Ramos (cell line): ENCODE data around the gene ERC2.

Experiments
- in situ Hi-C: fragments of 300-500 bp; cut with MboI; formaldehyde crosslinking; loops from one replicate; pipeline ENCODE4 v1.14.3; 2022; ENCODE audit warnings: low sequenced_read_pairs; ENCODE audit not compliant: unreplicated experiment

Gene ERC2

DNA sequence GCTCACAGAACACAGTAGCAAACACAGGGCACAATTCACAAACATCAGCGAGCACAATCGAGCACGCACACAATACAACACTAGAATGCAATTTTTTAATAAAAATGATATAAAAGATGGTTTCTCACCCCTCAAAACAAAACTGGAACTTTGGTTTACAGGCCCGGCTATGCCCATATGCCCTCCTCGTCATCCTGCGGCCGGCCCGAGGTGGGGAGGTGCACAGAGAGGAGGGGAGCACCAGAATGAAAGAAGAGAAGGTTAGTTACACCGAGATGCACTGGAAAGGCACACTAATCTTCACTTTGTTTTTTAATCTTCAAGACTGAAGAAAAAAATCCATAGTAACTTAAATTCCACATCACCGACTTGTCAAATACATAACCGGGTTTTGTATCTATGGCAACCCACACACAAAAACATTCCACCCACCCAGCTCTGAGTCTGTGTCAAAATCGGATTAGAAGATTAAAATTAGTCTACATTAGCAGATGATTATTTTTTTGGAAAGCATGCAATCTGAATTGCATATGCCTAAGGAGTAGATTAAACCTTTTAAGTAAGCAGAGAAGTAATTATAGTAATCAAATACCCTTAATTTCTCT is 784.5 kb downstream of the ERC2 start:
- in situ Hi-C loops: no loop called here

DNA sequence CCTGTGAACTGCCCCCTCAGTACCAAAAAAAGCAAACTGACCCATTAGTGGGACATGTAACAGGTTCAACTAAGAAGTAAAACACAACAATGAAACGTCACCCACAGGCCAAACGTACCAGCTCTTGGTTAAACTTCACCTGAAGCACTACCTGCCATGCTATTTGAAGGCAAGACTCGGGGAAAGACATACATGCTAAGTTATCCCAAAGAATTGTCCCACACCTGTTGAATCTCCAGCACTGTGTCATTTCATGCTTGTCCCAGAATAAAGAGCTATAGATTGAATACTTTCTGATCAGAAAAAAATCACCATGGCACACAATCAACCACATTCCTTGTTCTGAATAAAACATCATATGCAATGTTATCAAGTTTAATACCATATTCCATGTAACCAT is 785.8 kb downstream of the ERC2 start:
- in situ Hi-C loops: no loop called here

DNA sequence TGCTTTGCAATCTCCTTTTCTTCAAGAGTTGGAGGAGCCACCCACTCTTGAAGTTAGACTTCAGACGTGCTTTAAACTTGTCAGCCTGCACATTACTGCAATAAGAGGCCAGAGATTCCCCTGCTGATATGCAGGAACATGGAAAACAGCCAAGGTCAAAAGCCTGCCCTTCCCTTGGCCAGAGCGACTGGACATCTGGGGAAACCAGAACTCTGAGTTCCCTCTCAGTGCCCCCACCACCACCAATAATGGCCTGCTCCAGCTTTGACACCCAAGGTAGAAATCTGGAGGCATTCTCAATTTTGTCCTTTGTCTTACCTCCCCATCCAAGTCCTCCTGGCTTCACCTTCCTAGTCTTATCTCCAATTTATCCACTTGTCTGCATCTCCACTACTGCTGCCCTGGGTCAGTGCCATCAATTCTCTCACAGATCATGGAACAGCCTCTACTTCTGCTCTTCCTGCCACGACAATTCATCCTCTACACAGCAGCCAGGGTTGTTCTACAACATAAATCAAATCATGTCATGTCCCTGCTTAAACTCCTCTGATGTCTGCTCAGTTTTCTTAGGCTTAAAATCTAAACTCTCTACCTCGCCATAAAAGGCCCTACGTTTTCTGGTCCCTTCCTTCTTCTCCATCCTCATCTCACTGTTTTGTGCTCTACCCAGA is 789.6 kb downstream of the ERC2 start:
- in situ Hi-C loops: no loop called here

DNA sequence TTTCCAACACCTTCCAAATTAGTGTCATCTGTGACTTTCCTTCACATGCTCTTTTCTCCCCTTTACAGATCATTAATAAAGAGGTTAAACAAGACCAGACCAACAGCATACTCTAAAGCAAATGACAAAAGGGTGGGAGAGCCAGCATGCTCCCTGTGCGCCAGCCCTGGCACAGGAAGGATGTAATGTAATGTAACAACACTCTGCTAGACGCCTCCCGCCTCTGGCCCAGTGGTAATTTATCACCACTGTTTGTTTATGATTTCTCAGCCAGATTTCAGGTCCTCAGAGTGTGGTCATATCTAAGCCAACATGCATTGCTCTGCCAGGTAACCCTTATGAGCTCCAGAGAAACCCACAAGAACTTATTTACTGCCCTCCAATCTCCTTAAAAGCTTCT is 791.6 kb downstream of the ERC2 start:
- in situ Hi-C loops: no loop called here

DNA sequence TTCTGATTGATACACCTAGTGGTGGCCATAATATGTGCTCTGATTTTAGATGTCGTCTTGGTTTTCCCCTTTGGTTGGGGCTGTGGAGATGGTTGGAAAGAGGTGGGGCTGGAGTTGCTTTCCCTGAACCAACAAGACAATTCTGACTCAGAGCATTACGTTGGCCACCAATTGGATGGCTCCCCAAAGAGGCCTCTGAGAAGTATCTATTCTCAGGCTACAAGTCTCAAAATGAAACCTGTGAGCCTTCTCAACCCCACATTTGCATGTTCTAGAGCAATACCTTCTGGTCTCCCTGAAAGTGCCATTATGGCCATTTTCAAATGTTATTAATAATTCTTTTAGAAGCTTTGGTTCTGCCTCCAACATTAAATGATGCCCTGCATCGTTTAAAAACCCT is 792.8 kb downstream of the ERC2 start:
- in situ Hi-C loops: no loop called here

DNA sequence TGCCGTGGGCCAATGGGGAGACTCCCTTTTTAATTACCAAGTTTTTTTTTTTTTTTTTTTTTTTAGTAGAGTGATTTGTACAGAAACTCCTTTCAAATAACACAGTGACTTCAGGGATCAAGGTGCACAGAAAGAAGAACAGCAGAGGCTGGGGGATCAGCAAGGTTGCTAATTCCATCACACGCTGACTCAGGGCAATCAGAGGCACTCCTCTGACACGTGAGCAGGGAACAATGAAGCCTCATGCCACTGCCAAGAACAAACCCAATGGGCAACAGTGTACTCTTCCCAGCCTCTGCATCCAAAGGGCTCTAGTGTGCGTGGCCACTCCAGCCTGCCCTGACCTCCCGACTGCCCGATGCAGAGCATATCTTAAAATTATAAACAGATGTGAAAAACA is 794.5 kb downstream of the ERC2 start:
- in situ Hi-C loops: no loop called here

DNA sequence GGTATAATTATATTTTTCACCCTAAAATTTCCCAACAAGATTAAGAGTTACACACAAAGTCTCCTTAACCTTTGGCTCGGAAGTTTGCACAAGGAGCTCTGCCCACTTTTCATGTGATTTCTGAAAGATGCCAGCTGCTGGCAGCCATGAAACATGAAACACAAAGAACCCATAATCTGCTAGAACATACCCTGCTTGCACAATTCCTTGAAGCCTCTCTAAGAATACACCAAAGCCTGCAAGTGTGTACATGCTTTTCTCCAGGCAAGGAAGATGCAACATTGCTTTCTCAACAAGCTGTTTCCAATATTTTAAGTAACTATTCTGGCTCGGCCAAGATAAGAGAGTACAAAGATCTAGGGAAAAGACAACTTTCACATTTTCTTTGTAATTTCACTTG is 799.1 kb downstream of the ERC2 start:
- in situ Hi-C loops: no loop called here

DNA sequence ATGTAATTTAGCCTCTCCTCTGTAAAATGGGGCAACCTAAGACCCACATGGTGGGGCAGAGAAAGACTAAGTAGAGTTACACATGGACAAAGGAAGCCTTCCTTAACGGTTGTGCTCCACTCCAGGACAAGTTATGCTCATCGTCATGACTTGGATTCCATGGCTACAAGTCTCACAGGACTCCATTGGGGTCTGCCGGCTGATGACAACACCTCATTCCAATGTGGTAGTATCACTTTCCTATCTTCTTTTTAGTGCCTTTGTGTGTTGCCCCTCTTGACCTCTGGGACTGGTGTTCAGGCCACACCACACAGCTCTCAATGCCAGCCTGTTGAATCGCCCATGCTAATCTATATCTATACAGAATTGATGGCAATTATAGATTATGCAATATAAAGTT is 799.9 kb downstream of the ERC2 start:
- in situ Hi-C loops: no loop called here

DNA sequence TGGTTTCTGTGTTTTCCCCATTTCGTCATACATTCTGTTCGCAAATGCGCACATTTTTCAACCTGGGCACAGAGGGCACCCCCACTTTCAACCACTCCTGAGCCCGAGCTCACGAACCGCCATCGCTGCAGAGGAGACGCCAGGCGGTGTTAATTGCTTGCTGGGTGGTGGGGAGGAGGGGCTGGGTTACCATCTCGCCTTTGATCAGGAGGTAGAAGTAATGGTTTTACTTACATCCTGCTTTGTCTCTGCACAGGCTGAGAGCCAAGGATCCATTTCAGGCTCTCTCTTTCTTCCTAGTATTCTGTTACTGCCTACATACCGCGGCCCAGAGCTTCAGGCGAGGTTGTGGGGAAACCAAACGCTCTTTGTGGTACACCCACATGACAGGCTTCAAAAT is 803.9 kb downstream of the ERC2 start:
- in situ Hi-C loops: no loop called here

DNA sequence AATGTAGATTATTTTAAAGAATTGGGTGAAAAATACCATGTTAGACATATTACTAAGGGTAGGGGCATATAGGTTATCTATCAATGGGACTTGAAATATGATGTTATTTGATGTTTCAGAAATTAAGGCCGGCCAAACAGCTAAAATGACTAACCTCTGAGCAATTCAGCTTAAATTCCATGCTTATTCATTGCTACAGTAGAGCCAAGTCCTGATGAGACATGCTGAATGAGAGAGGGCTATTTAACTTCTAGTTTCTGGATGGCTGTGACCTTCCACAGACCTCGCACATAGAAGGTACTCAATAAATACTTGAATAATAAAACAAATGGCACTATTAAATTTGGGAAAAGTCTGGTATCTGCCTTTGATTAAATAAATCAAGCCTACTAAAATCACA is 805.6 kb downstream of the ERC2 start:
- in situ Hi-C loops: no loop called here

DNA sequence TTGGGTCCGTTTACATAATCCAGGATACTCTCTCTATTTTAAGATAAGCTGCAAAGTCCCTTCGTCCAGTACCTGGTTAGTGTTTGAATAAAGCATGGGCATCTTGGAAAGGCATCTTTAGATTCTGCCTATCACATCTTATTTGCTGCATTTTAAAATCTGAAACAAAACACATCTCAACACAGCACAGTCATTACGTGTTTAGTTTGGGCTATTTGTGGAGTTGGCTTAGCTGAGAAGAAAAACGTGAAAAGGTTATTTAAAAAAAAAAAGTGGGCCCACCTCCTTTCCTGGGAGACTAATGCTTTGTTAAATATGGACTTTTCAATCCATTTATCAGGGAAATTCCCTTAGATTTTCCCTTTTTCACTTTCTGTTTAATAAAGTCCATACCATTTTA is 806.7 kb downstream of the ERC2 start:
- in situ Hi-C loops: no loop called here

DNA sequence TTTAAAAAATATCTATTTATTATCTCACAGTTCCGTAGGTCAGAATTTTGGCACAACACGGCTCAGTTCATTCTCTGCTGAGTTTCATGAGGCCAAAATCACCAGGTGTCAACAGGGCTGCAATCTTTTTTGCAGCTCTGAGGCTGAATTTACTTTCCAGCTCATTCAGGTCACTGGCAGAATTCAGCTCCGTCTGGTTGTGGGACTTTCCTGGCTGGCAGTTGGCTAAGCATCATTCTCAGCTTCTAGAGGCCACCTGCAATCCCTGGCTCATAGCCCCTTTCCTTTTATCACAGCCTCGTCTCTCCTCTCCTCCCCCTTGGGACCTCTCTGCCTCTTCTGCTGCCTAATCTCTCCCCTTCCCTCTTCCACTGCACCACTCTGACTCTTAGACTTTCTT is 807.1 kb downstream of the ERC2 start:
- in situ Hi-C loops: no loop called here

DNA sequence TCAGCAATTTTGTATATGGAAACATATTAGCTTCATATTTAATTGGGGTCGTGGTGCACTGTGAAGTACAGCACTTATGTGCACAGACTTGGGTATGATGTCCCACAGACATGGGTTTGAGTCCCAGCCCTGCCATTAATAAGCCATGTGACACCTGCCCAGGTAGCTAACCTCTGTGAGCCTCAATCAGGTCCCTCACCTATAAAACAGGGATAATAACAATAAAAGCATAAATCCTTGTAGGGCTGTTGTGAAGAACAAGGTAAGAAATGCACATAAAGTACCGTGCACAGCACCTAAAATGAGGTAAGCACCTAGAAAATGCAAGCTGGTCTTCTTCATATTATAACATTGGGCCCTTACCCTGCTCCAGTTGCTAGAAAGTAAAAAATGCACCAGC is 807.6 kb downstream of the ERC2 start:
- in situ Hi-C loops: no loop called here

DNA sequence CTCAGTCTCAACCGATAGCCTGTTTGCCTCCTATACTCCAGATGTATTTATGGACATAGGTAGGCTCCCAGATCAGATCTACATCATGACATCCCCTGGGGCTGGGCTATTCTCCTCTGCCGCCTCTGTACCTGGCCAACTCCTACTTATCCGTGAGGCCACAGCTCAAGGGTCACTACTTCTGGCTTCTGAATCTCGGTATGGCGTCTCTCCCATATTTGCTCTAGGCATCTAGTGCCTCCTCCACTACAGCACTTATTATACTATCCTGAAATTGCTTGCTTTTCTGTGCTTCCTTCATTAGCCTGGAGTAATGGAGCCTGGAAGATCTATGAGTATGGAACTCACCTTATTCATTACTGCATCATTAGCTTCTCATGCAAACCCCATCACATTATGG is 808.6 kb downstream of the ERC2 start:
- in situ Hi-C loops: no loop called here

DNA sequence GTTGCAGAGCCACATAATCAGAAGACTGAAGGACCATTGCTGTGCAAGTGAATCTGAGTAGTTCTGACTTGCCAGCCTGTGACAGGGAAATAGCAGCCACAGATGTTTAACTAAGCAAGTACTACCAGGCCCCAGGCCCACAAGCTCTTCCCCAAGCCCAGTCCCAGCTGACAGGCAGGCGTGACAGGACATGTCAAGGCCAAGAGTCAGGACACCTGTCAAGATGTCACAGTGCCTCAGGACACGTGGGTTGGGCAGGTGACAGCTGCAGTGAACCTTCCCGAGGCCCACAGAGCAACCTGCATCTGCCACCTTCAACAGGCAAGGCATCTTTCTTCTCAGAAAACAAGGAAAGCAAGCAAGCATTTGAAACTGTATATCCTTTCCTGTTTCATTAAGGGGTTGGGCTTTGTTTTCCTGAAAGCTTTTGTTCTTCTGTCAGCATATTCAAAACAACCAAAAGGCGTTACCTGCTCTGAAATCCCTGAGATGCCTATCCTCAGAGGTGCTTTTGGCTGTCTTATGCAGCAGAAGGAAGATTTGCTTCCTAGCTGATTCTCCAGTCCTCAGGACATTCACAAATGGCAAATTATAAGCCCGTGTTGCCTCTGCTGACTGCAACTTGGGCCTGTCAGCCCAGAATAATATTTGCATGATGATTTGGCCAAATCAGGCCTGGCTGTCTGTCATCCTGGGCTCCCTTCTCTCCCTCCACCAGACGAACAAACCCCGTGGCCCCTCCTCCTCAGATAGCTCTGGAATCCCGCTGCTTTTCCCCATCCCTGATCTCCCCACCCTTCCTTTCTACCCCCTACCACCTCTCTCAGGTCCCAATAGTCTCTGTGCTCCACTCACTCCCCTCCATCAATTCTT is 809.3 kb downstream of the ERC2 start:
- in situ Hi-C loops: no loop called here

DNA sequence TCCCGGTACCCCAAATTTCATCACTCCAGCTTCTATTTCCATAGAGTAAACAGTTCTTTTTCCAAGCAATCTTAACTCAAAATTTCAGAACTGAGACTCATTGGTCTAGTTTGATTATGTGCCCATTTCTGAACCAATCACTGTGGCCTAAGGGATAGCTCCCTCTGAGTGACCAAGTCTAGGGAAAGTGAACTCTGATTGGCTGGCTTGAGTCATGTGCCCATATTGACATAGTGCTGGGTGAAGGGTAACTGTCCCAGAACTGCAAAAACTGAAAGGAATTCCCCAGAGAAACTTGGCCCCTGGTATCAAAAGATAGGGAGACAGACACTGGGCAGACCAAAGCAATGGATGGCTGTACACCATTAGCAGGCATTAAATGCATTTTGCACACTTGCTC is 810.0 kb downstream of the ERC2 start:
- in situ Hi-C loops: no loop called here

DNA sequence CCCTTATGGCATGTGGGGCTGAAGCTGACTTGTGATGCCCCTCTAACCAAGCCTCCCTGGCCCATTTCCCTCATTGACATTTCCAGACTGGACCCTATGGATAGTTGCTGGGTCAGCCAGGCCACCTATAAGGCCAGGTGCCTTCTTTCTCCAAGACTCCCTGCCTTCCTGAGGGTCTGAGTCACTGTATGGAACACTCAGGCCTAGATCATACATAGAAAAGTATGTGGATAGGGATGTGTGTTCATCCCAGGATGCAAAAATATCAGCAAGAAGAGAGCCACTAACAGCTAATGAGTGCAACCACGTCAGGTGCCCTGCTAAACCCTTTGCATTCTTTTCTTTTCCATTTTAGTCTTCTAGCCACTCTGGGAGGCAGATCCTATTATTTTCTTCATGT is 812.7 kb downstream of the ERC2 start:
- in situ Hi-C loops: no loop called here

DNA sequence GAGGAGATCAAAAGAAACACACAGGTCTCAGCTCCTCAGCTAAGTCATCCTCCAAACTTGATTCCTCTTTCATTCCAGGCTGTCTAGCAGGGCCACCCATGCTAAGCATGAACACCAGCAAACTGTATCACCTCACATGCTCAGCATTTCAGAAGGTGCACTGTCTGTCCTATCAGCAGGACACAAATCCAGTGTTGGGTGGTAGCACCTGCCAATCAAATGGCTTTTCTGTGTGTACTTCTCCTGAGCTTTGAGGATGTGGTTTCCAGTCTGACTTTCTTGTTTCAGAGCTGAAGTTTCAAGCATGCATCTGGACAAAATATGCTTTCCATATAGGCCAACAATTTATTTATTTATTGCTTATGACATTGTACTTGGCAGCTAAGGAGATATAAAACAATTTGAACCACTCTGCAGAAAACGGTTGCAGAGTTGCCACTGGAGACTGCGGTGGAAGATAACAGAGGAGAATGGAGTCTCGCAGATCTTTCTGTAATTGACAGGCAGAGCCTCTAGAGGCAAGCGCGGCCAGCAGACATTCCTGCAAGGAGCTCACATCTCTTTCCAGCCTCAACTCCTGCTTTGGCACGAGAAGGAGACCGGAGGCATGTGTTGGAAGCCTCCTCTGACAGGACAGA is 814.0 kb downstream of the ERC2 start:
- in situ Hi-C loops: no loop called here

DNA sequence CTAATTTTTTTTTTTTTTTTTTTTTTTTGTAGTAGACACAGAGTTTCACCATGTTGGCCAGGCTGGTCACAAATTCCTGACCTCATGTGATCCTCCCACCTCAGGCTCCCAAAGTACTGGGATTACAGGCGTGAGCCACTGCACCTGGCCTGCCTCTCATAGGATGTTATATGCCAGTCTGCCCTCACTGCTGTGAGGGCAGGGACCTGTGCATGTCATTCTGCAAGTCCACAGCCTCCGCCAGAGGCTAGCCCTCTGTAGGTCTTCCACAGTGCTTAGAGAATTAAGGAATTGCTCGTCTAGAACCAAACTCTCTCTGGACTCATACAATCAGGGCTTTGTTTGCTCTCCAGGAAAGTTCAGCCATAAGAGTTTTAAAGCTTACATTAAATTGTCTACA is 817.3 kb downstream of the ERC2 start:
- in situ Hi-C loops: no loop called here

DNA sequence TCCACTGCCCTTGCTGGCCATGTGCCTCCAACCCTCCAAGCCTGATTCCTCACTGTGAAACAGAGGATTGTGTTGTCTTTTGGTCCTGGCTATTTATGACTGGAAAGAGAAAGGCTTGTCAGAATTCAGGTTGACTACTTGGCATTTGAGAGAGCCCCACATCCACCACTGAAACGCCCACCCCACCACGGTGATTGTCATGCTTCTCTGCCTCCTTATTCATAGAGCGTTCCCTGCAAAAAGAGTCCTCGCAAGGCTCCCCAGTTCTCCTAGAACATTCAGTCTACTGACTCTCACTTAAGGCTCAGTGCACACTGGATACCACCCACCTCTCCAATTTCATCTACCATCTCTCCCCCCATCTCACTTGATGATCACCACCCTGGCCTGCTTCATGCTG is 818.3 kb downstream of the ERC2 start:
- in situ Hi-C loops: no loop called here

DNA sequence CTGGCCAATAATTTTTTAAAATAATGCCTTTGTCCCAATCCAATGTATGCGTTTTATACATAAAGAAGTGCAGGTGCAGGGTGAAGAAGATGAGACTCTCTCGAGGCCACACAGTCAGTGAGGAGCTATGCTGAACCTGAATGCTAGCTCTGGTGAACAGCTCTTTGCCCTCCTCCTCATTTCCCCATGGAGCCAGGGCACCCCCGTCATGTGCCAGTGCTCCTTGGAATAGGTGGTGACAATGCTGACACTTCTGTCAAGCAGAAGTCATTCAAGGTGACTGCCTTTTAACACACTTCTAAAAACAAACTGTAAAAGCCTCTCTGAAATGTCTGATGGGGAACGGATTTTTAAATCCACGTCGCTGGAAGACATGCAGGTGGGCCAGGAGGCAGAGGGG is 818.7 kb downstream of the ERC2 start:
- in situ Hi-C loops: no loop called here
